Measurements from ENCODE around the gene TNFRSF14.

The TNFRSF14 gene

GRCh38 chr1:2556277-2556677 lies at the start of gene TNFRSF14:
Gene TNFRSF14, plus strand, starts transcription at chr1:2556371. Its CDS starts 294 bp downstream, at chr1:2556665.
- DNase-seq (ENCODE audit: insufficient read length, low spot score), result no peak
- FAIRE-seq, result no peak
- TF ChIP-seq POLR2A (IDR thresholded peaks at IDR 0.05; ENCODE audit: low read depth, low read length), result peak; percentile 5; the same call in 1 of the 2 replicates

GRCh38 chr1:2506901-2507565 lies 49.1 kb upstream of the TNFRSF14 start:
- DNase-seq (ENCODE audit: insufficient read length, low spot score) (no peak), FAIRE-seq (no peak)
- no peak for TF ChIP-seq POLR2A (IDR thresholded peaks at IDR 0.05; ENCODE audit: low read depth, low read length)

GRCh38 chr1:2507744-2508155 lies 48.4 kb upstream of the TNFRSF14 start:
- FAIRE-seq, result no peak
- DNase-seq (ENCODE audit: insufficient read length, low spot score), result no peak
- no peak for TF ChIP-seq POLR2A (IDR thresholded peaks at IDR 0.05; ENCODE audit: low read depth, low read length)

- DNase-seq (ENCODE audit: insufficient read length, low spot score) (no peak), FAIRE-seq (no peak)
- TF ChIP-seq POLR2A (IDR thresholded peaks at IDR 0.05; ENCODE audit: low read depth, low read length), result no peak
These were observed 48.0 kb upstream of the TNFRSF14 start for GRCh38 chr1:2508180-2508579.

- FAIRE-seq (no peak), DNase-seq (ENCODE audit: insufficient read length, low spot score) (no peak)
- TF ChIP-seq POLR2A (IDR thresholded peaks at IDR 0.05; ENCODE audit: low read depth, low read length), result no peak
These were observed 47.4 kb upstream of the TNFRSF14 start for GRCh38 chr1:2508751-2509150.

- no peak for TF ChIP-seq POLR2A (IDR thresholded peaks at IDR 0.05; ENCODE audit: low read depth, low read length)
- FAIRE-seq (no peak), DNase-seq (ENCODE audit: insufficient read length, low spot score) (no peak)
These were observed 46.6 kb upstream of the TNFRSF14 start for GRCh38 chr1:2509589-2509988.

GRCh38 chr1:2510366-2511155 lies 45.6 kb upstream of the TNFRSF14 start:
- DNase-seq (ENCODE audit: insufficient read length, low spot score) (no peak), FAIRE-seq (no peak)
- no peak for TF ChIP-seq POLR2A (IDR thresholded peaks at IDR 0.05; ENCODE audit: low read depth, low read length)

- no peak for TF ChIP-seq POLR2A (IDR thresholded peaks at IDR 0.05; ENCODE audit: low read depth, low read length)
- no peak for FAIRE-seq
- DNase-seq (ENCODE audit: insufficient read length, low spot score), result no peak
These were observed 43.2 kb upstream of the TNFRSF14 start for GRCh38 chr1:2512862-2513421.

GRCh38 chr1:2513939-2514652 lies 42.1 kb upstream of the TNFRSF14 start:
- DNase-seq (ENCODE audit: insufficient read length, low spot score), result no peak
- no peak for FAIRE-seq

GRCh38 chr1:2514863-2515762 lies 41.1 kb upstream of the TNFRSF14 start:
- FAIRE-seq, result no peak
- no peak for TF ChIP-seq POLR2A (IDR thresholded peaks at IDR 0.05; ENCODE audit: low read depth, low read length)
- no peak for DNase-seq (ENCODE audit: insufficient read length, low spot score)

More at GRCh38 chr1:2513939-2514652, 42.1 kb upstream of the TNFRSF14 start:
- TF ChIP-seq POLR2A (IDR thresholded peaks at IDR 0.05; ENCODE audit: low read depth, low read length), result no peak

GRCh38 chr1:2515763-2516080 lies 40.4 kb upstream of the TNFRSF14 start:
- FAIRE-seq (no peak), DNase-seq (ENCODE audit: insufficient read length, low spot score) (no peak)
- TF ChIP-seq POLR2A (IDR thresholded peaks at IDR 0.05; ENCODE audit: low read depth, low read length), result no peak

- TF ChIP-seq POLR2A (IDR thresholded peaks at IDR 0.05; ENCODE audit: low read depth, low read length), result no peak
- DNase-seq (ENCODE audit: insufficient read length, low spot score) (no peak), FAIRE-seq (no peak)
These were observed 40.0 kb upstream of the TNFRSF14 start for GRCh38 chr1:2516124-2516523.

GRCh38 chr1:2516946-2517345 lies 39.2 kb upstream of the TNFRSF14 start:
- no peak for DNase-seq (ENCODE audit: insufficient read length, low spot score)
- FAIRE-seq, result no peak
- no peak for TF ChIP-seq POLR2A (IDR thresholded peaks at IDR 0.05; ENCODE audit: low read depth, low read length)
